DMS79 (cell line): ENCODE data around the gene TTLL3.

Experiments
- DNase-seq: peaks from one replicate; lab custom pipeline; 2025; lab: John Stamatoyannopoulos, UW

The TTLL3 gene

GRCh38 chr3:9781978-9782603 lies 28.0 kb upstream of the TTLL3 start:
- DNase-seq, result no peak

GRCh38 chr3:9782770-9783169 lies 27.3 kb upstream of the TTLL3 start:
- DNase-seq, result no peak

DNA sequence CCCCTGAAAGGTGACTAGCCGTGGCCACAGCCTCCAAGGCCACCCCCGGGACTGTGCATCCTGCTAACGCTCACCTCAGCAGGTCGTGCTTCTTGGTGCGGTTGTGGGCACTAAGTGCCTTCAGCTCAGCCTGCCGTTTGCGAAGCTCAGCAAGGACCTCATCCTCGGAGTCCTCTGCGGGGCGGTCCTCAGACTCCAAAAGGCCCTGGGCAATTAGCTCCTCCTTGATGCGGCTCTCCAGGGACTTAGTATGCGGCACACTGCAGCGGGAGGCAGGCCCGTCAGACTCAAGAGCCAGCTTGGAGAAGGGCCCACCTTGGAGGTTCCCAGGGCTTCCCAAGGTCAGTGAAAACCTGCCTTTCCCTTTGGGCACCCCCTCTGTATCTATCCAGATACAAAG lies 26.1 kb upstream of the TTLL3 start:
- no peak for DNase-seq

DNA sequence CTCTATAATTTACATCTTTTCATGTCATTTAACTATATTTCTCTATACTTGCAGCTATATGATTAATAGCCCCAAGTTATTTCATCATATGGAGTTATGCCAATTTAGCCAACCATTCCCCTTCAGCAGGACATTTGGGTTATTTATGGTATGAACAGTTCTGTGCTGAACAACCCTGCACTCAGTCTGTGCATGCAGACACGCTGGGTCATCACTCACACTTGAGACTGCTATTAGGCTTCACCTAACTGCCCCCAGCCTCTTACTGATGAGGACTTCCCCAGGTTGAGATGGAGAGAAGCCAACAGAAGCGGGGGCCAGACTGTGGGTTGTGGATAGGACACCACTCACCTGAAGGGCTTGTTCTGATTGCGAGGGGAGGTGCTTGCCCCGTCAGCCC lies 25.1 kb upstream of the TTLL3 start:
- no peak for DNase-seq

GRCh38 chr3:9785602-9786001 lies 24.5 kb upstream of the TTLL3 start:
- DNase-seq, result no peak

DNA sequence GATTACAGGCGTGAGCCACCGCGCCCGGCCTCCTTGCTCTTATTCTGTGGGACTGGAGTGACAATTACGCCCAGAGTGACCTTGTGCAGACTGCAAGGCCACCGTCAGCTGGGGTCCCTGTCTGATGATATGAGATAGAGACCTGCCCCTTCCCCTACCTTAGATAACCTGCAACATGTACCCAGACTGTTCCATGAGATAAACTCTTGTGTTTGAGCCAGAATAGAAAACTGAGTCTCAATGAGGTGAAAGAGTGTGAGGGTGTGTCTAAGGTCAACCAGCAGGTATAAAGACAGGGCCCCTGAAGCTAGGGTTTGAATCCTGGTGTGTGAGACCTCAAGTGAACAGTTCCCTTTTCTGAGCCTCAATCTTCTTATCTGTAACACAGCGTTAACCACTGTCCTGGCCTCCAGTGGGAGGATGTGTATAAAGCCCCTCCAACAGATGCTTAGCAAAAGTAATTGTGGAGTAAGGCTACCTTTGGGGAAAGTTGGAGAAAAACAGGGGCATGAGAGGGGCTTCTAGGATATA lies 23.8 kb upstream of the TTLL3 start:
- DNase-seq, result no peak

GRCh38 chr3:9786825-9787669 lies 23.0 kb upstream of the TTLL3 start:
- DNase-seq, result no peak

GRCh38 chr3:9787714-9788113 lies 22.3 kb upstream of the TTLL3 start:
- no peak for DNase-seq

DNA sequence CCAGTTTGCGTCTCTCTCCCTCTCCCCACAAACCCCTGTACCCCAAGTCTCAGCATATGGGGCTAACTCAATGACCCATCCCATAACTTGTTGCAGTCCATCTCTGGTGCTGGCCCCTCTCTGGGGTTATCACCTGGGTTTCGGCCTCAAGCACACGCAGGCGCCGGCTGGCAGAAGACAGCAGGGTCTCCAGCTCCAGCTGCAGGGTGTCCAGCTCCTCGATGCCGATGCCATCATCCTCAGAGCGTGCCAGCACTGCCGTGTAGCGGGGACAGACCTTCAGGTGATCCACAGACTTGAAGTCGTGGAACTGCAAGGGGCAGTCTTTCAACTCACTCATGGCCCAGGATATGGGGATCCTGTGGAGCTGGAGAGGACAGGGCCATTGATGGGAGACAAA lies 18.9 kb upstream of the TTLL3 start:
- no peak for DNase-seq

- no peak for DNase-seq
Measured at GRCh38 chr3:9791790-9792404, 18.2 kb upstream of the TTLL3 start.

GRCh38 chr3:9792405-9793160 lies 17.5 kb upstream of the TTLL3 start, which contains the start of the genes ARPC4 and TADA3:
Gene ARPC4 (plus strand): TSS chr3:9793082. CDS start chr3:9793122, 40 bp downstream.
Gene TADA3 (minus strand): TSS chr3:9792473. CDS start chr3:9791466, 1,007 bp downstream.
- DNase-seq, result peak; percentile 82

DNA sequence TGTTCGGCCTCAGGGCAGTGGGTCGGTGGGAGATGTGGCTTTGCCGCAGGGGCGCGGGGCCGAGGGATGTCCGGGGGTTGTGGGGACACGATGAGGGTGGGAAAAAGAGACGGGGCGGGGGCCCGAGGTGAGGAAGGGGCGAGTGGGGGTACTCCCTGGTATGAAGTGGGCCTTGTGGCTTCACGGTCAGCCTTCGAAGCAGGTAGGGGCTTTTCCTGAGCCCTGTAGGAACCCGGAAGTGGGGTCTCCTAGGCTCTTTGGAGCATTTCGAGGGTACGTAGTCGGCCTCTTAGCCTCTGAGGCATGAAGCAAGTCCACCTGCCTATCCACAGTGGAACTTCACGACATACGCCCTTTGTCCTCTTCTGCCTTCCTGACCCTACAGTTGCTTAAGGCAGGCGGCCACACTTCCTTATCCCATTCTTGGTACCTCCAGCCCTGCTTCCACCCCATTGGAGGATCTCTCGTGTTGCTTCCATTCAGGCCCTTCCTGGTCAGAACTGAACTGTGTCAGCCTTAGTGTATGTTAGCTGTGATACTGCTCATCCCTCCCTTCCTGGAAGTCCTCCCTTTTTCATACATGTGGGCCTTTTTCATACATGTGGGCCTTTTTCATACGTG lies 16.8 kb upstream of the TTLL3 start:
- no peak for DNase-seq

GRCh38 chr3:9794400-9794799 lies 15.7 kb upstream of the TTLL3 start:
- no peak for DNase-seq

DNA sequence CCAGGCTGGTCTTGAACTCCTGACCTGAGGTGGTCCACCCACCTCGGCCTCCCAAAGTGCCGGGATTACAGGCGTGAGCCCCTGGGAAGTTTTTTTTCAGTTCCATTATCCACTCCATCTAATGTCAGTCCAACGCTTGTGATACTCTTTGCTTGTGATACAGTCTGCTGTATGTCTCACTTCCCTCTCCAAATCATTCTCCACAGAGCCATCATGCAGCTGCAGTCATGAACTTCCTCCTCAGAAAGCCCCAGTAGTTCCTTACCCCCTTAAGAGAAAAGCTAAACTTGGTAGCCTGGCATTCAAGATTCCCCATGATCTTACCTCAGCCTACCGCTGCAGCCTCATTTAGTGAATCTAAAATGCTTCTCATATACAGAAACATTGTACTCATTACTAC lies 14.9 kb upstream of the TTLL3 start:
- no peak for DNase-seq

- DNase-seq, result no peak
Measured at GRCh38 chr3:9797196-9797945, 12.7 kb upstream of the TTLL3 start.

DNA sequence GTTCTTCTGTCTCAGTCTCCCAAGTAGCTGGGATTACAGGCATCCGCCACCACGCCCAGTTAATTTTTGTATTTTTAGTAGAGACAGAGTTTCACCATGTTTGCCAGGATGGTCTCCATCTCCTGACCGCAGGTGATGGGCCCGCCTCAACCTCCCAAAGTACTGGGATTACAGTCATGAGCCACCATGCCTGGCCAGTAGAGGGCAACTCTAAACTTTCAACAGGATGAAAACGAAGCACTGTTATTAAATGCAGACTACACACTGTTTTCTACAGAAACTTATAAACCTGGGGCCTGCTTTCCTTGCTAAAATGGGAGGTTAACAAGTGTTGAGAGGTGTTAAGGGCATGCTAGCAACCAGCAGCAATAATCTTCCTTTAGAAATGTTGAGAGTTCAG lies 9.5 kb upstream of the TTLL3 start:
- no peak for DNase-seq

- no peak for DNase-seq
Measured at GRCh38 chr3:9803494-9803893, 6.6 kb upstream of the TTLL3 start.

- DNase-seq, result no peak
Measured at GRCh38 chr3:9804996-9805395, 5.1 kb upstream of the TTLL3 start.

- no peak for DNase-seq
Measured at GRCh38 chr3:9806137-9806536, 3.9 kb upstream of the TTLL3 start.

- DNase-seq, result no peak
Measured at GRCh38 chr3:9806688-9807589, 3.1 kb upstream of the TTLL3 start.
